Heart right ventricle (tissue), 16 donors: ENCODE results near the gene ADGRG3. TPM values are rescaled to one million over a fixed set of nuclear protein-coding genes. Genes with fewer than 3 reads are reported as not detected.

Experiments
- ATAC-seq, 8 donors: fragments of 200-7000 bp; cut with Tn5 transposase; one replicate each; pipeline ENCODE4 v1.9.1; 2020; ENCODE audit warnings: mild to moderate bottlenecking in 8 of 8, moderate library complexity in 8 of 8, moderate number of reproducible peaks in 1 of 8
- DNase-seq, 2 donors: peaks; one replicate each; pipeline ENCODE4 v3.0.0-alpha.2; 2020
- H3K27ac ChIP-seq, 10 donors: fragments of 200-600 bp; sonication (generic) in 2 of 10; one replicate each; pipeline versions ENCODE4 v1.5.0 to v1.8.0; 2020 to 2022; ENCODE audit warnings: mild to moderate bottlenecking in 3 of 10
- H3K27me3 ChIP-seq, 7 donors: fragments of 200-600 bp; one replicate each; pipeline ENCODE4 v1.8.0; 2021 to 2022; ENCODE audit warnings: mild to moderate bottlenecking in 2 of 7
- H3K36me3 ChIP-seq, 9 donors: fragments of 200-600 bp; sonication (generic) in 1 of 9; one replicate each; pipeline versions ENCODE4 v1.5.0 to v1.8.0; 2020 to 2022; ENCODE audit warnings: mild to moderate bottlenecking in 2 of 9
- H3K4me1 ChIP-seq, 9 donors: fragments of 200-600 bp; sonication (generic) in 1 of 9; one replicate each; pipeline versions ENCODE4 v1.5.0 to v1.8.0; 2020 to 2022; ENCODE audit warnings: mild to moderate bottlenecking in 4 of 9
- H3K4me3 ChIP-seq, 10 donors: fragments of 200-600 bp; sonication (generic) in 2 of 10; one replicate each; pipeline versions ENCODE4 v1.5.0 to v1.8.0; 2020 to 2022; ENCODE audit warnings: mild to moderate bottlenecking in 7 of 10, moderate library complexity in 2 of 10
- H3K9me3 ChIP-seq, 11 donors: fragments of 200-600 bp in 10 of 11; sonication (generic) in 2 of 11; one replicate each; pipeline versions ENCODE4 v1.5.0 to v1.8.0; 2013 to 2022; ENCODE audit warnings: mild to moderate bottlenecking in 2 of 11, control low read depth in 1 of 11, moderate library complexity in 1 of 11
- CTCF ChIP-seq, 9 donors: fragments of 200-600 bp; sonication (generic) in 2 of 9; IDR thresholded peaks; one replicate each; pipeline versions ENCODE4 v1.5.0 to v1.8.0; 2021 to 2022; ENCODE audit warnings: antibody characterized with exemption in 9 of 9, mild to moderate bottlenecking in 5 of 9, moderate library complexity in 1 of 9
- WGBS, 2 donors: extraction: QIAGEN DNeasy Blood & Tissue Kit; methylation state at CpG; one replicate each; pipeline ENCODE4 v1.1.7; 2013; ENCODE audit warnings: inconsistent platforms in 1 of 2; 5-methylcytosine and 5-hydroxymethylcytosine counted together
- intact Hi-C, 10 donors: fragments of 100-400 bp; cut with DNase I; formaldehyde crosslinking; loops; one replicate each; pipeline versions ENCODE4 v1.11.1 to v1.14.2; 2022
- polyA plus RNA-seq, 2 donors: library from polyadenylated mRNA; stranded (reverse); fragments of 200-250 nt; gene quantifications; one replicate each; pipeline ENCODE4 v1.2.3, GENCODE V29; 2013
- total RNA-seq, 10 donors: library from RNA; stranded (reverse); fragmentation: NEBNext Ultra II Directional in 3 of 10; extraction: Animal tissue kit (Norgen Biotek cat#: 25700) in 3 of 10; gene quantifications; one replicate each; pipeline versions ENCODE4 v1.2.1 to v1.2.4, GENCODE V29; 2021 to 2023
- donor health status: Arrhythmogenic right ventricular cardiomyopathy.
- donor health status: ischemic (EF 13 %, LVEDD 7.1; RV severe dilation, severe dysfunction).
- donor health status: healthy with polysubstance abuse.
- donor health status: DM: no; HTN: yes; CAD: no.
- donor health status: DM: no; HTN: no; CAD: no.
- donor health status: ischemic (EF 25% LVEDD 6.9; RV normal size, moderate dysfunction).
- donor health status: ischemic (EF 25% LVEDD 5.7; RV mildly dilated, moderate dysfunction).
- donor health status: healthy.
- donor health status: DM: yes; HTN: yes; CAD: no.
- donor health status: Ischemic cardiomyopathy.
- donor health status: ischemic (EF 35%, LVEDD 5.7; RV mildly dilated, moderate dysfunction).
- donor health status: nonischemic (EF 11% LVEDD 7.7; RV severe dilation, severe dysfunction).
- donor health status: DM: yes; HTN: yes; CAD: no.
- donor health status: PGD.
- donor health status: ischemic (EF 29% LVEDD 5.4; RV normal size, mild dysfunction).
- donor health status: nonischemic (EF 23%, LVEDD 6.1; RV moderate dilation, normal function).

The ADGRG3 gene
- total and polyA plus RNA-seq, 12 donors = 0.22 to 2.4 (median 0.55) TPM; not detected in 2

DNA sequence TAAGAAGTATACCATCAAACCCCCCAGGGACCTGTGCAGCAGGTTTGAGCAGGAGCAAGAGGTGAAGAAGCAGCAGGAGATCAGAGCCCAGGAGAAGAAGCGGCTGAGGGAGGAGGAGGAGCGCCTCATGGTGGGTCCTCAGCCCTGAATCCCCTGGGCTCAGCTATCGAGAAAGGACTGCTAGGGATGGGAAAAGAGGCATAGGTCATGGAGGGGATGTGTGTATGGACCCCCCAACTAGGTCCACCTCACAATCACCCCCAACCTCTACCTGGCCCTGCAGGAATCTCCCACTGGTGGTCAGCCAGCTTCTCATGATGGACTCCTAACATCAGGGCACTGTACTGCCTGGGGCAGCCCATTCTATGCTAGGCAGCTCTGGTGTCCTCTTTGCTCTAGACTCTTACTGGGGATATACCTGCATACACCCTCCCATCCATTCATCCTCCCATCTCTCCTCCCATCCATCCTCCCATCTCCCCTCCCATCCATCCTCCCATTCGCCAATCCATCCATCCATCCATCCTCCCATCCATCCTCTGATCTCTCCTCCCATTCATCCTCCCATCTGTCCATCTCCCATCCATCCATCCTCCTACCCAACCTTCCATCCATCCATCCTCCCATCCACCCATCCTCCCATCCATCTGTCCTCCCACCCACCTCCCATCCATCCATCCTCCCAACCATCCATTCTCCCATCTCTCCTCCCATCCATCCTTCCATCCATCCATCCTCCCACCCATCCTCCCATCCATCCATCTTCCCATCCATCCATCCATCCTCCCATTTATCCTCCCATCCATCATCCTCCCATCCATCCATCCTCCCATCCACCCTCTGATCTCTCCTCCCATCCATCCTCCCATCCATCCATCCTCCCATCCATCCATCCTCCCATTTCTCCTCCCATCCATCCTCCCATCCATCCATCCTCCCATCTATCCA lies 37.1 kb downstream of the ADGRG3 start:
- no peak overlapping the region for H3K27ac ChIP-seq
- no peaks in the 10 kb centered on the region for H3K4me1 ChIP-seq
- H3K27me3 ChIP-seq = no peaks in the 10 kb centered on the region
- H3K4me3 ChIP-seq = no peak overlapping the region
- intact Hi-C loops = no loop called here
- no peaks in the 10 kb centered on the region for H3K36me3 ChIP-seq
- ATAC-seq (no peak), DNase-seq (no peak)
- no peak for TF ChIP-seq CTCF (IDR thresholded peaks at IDR 0.05)
- WGBS, 2 donors = 90 to 95% methylated on average over 4 of the region's 4 CpGs
- H3K9me3 ChIP-seq = no peaks in the 10 kb centered on the region

- DNase-seq (no peak), ATAC-seq (no peak)
- TF ChIP-seq CTCF (IDR thresholded peaks at IDR 0.05) = no peak
- Histone ChIP-seq H3K4me3 (no peak overlapping the region), H3K27me3 (no peaks in the 10 kb centered on the region), H3K27ac (no peak overlapping the region), H3K4me1 (no peaks in the 10 kb centered on the region), H3K36me3 (no peaks in the 10 kb centered on the region), H3K9me3 (no peaks in the 10 kb centered on the region)
- WGBS, 2 donors = 79 to 89% methylated on average over 1 of the region's 1 CpG
- intact Hi-C loops = no loop called here
Measured at GRCh38 chr16:57706717-57707116, 38.6 kb downstream of the ADGRG3 start.

DNA sequence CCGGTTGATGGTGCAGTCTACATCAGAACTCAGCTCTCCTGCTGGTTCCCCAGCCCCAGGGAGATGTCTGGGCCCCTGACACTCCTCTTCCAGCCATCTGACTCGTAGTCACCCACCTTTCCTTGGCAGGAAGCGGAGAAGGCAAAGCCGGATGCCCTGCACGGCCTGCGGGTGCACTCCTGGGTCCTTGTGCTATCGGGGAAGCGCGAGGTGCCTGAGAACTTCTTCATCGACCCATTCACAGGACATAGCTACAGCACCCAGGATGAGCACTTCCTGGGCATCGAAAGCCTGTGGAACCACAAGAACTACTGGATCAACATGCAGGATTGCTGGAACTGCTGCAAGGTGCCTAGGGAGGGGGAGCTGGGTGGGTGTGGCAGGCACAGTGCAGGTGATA lies 39.2 kb downstream of the ADGRG3 start:
- WGBS, 2 donors = 86 to 90% methylated on average over 11 of the region's 11 CpGs
- no peak overlapping the region for H3K4me3 ChIP-seq
- TF ChIP-seq CTCF (IDR thresholded peaks at IDR 0.05) = no peak
- no peaks in the 10 kb centered on the region for H3K36me3 ChIP-seq
- no peak for DNase-seq
- no peaks in the 10 kb centered on the region for H3K4me1 ChIP-seq
- H3K27ac ChIP-seq = no peak overlapping the region
- H3K9me3 ChIP-seq = no peaks in the 10 kb centered on the region
- no peaks in the 10 kb centered on the region for H3K27me3 ChIP-seq
- intact Hi-C loops = no loop called here
- no peak for ATAC-seq

DNA sequence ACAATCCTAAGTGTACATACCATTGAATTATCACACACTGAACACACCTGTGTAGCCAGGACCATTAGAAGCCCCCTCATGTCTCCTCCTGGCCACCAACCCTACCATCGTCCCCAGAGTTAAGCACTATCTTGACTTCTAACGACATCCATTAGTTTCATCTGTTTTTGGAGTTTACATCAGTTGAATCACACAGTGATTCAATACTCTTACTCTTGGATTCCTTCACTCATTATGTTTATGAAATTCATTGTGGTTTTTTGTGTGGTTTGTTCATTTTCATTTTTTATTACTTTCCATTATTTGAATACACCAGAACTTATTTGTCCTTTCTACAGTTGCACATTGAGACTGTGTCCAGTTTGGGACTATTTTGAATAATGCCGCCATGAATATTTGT lies 40.1 kb downstream of the ADGRG3 start:
- intact Hi-C loops = no loop called here
- Histone ChIP-seq H3K27ac (no peak overlapping the region), H3K36me3 (no peaks in the 10 kb centered on the region), H3K27me3 (no peaks in the 10 kb centered on the region), H3K9me3 (no peaks in the 10 kb centered on the region), H3K4me1 (no peaks in the 10 kb centered on the region), H3K4me3 (no peak overlapping the region)
- DNase-seq (no peak), ATAC-seq (no peak)
- TF ChIP-seq CTCF (IDR thresholded peaks at IDR 0.05) = no peak
- 88 to 91% methylated on average over 3 of the region's 3 CpGs for WGBS, 2 donors
